ENCODE measurements around the gene BEND7.
A peak's percentile ranks its signal among the peaks of the same experiment; 100 is the strongest.
"Not testable (repeated sequence)": the region's sequence is repeated elsewhere in the genome, so short reads cannot be mapped to it uniquely, and the experiment has no call there.

The BEND7 gene

DNA sequence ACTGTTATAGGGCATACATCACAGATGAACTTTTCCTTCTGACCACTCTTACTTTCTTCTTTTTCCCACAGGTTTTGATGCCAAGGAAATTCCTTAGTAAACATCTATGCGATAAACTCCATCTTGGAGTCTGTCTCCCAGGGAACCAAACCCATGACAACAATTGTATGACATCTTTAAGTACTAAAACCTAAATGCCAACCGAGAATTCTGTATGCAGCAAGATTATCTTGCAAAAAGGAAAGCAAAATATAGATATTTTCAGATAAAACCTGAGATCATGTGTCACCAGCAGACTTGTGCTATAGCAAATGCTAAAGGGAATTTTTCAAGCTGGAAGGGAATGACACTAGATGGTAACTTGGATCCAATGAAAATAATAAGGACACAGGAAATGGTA lies 22.0 kb upstream of the BEND7 start:
- H3K79me2 ChIP-seq (ENCODE audit: insufficient read depth, low read length): no peaks in the 10 kb centered on the region
- H3K9ac ChIP-seq (ENCODE audit: low read depth, low read length): no peak overlapping the region
- H4K20me1 ChIP-seq (ENCODE audit: insufficient read depth, low read length): no peaks in the 10 kb centered on the region
- no peak for ATAC-seq (ENCODE audit: insufficient read depth, low read depth)
- no peak overlapping the region for H3K4me3 ChIP-seq (ENCODE audit: low read depth in 1 of 2, low read length in 2 of 2)
- no peaks in the 10 kb centered on the region for H3K36me3 ChIP-seq (ENCODE audit: insufficient read depth, low read length)
- no peak overlapping the region for H3K27ac ChIP-seq (ENCODE audit: low read length)
- H3K27me3 ChIP-seq (ENCODE audit: insufficient read depth, low read length, poor library complexity): peaks cover 4% of the 10 kb centered on the region
- DNase-seq: no peak
- no peak overlapping the region for H2AFZ ChIP-seq (ENCODE audit: low read depth, low read length)
- H3K4me1 ChIP-seq (ENCODE audit: insufficient read depth, low read length): no peaks in the 10 kb centered on the region
- TF ChIP-seq, protein P1, sequence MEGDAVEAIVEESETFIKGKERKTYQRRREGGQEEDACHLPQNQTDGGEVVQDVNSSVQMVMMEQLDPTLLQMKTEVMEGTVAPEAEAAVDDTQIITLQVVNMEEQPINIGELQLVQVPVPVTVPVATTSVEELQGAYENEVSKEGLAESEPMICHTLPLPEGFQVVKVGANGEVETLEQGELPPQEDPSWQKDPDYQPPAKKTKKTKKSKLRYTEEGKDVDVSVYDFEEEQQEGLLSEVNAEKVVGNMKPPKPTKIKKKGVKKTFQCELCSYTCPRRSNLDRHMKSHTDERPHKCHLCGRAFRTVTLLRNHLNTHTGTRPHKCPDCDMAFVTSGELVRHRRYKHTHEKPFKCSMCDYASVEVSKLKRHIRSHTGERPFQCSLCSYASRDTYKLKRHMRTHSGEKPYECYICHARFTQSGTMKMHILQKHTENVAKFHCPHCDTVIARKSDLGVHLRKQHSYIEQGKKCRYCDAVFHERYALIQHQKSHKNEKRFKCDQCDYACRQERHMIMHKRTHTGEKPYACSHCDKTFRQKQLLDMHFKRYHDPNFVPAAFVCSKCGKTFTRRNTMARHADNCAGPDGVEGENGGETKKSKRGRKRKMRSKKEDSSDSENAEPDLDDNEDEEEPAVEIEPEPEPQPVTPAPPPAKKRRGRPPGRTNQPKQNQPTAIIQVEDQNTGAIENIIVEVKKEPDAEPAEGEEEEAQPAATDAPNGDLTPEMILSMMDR (IDR thresholded peaks at IDR 0.05; ENCODE audit: borderline replicate concordance, extremely low read depth, low read length, poor library complexity, severe bottlenecking): no peak
- no peak for TF ChIP-seq EZH2 (IDR thresholded peaks at IDR 0.05; ENCODE audit: borderline replicate concordance, low read depth, low read length, severe bottlenecking)
- no peak overlapping the region for H3K4me2 ChIP-seq (ENCODE audit: insufficient read depth, low read length)
- no peaks in the 10 kb centered on the region for H3K9me3 ChIP-seq (ENCODE audit: insufficient read depth, low read length, severe bottlenecking)

DNA sequence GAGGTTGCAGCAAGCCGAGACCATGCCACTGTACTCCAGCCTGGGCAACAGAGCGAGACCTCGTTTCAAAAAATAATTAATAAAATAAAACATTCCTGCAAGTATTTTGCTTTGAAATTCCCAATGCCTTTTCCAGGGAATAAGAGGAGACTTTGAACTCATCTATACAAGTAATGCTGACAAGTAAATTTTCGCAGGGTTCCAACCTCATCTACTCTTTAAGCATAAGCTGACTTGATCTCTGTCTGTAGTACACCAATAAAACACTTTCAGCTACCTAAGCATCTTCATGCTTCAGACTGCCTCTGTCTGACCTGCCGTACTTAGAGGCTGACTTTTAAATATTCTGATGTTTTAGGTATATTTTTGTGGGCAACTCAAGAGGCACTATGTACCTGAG lies 13.7 kb upstream of the BEND7 start:
- ATAC-seq (ENCODE audit: insufficient read depth, low read depth) (no peak), DNase-seq (no peak)
- no peaks in the 10 kb centered on the region for H3K9me3 ChIP-seq (ENCODE audit: insufficient read depth, low read length, severe bottlenecking)
- H3K9ac ChIP-seq (ENCODE audit: low read depth, low read length): no peak overlapping the region
- no peaks in the 10 kb centered on the region; the same call in 1 of the 2 replicates for H4K20me1 ChIP-seq (ENCODE audit: insufficient read depth, low read length)
- H3K27me3 ChIP-seq (ENCODE audit: insufficient read depth, low read length, poor library complexity): peaks cover 21% of the 10 kb centered on the region
- H3K27ac ChIP-seq (ENCODE audit: low read length): no peak overlapping the region
- H3K4me1 ChIP-seq (ENCODE audit: insufficient read depth, low read length): no peaks in the 10 kb centered on the region
- H3K4me3 ChIP-seq (ENCODE audit: low read depth in 1 of 2, low read length in 2 of 2): no peak overlapping the region
- no peak overlapping the region for H3K4me2 ChIP-seq (ENCODE audit: insufficient read depth, low read length)
- no peaks in the 10 kb centered on the region for H3K36me3 ChIP-seq (ENCODE audit: insufficient read depth, low read length)
- TF ChIP-seq, protein P1 (IDR thresholded peaks at IDR 0.05; ENCODE audit: borderline replicate concordance, extremely low read depth, low read length, poor library complexity, severe bottlenecking): no peak
- TF ChIP-seq EZH2 (IDR thresholded peaks at IDR 0.05; ENCODE audit: borderline replicate concordance, low read depth, low read length, severe bottlenecking): no peak
- H3K79me2 ChIP-seq (ENCODE audit: insufficient read depth, low read length): no peaks in the 10 kb centered on the region
- no peak overlapping the region for H2AFZ ChIP-seq (ENCODE audit: low read depth, low read length)

DNA sequence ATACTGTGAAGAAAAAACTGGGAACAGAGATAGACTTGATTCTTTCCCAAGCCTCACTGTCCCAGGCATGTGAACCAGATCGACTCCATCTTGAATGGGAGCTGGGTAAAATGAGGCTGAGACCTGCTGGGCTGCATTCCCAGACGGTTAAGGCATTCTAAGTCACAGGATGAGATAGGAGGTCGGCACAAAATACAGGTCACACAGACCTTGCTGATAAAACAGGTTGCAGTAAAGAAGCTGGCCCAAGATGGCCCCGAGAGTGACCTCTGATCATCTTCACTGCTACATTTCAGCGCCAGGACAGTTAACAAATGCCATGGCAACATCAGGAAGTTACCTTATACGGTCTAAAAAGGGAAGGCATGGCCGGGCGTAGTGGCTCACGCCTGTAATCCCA lies 9.2 kb upstream of the BEND7 start:
- H3K9ac ChIP-seq (ENCODE audit: low read depth, low read length); H3K9me3 ChIP-seq (ENCODE audit: insufficient read depth, low read length, severe bottlenecking); H3K79me2 ChIP-seq (ENCODE audit: insufficient read depth, low read length); H3K27me3 ChIP-seq (ENCODE audit: insufficient read depth, low read length, poor library complexity); DNase-seq; H3K36me3 ChIP-seq (ENCODE audit: insufficient read depth, low read length); H3K4me2 ChIP-seq (ENCODE audit: insufficient read depth, low read length); H4K20me1 ChIP-seq (ENCODE audit: insufficient read depth, low read length); H3K4me3 ChIP-seq (ENCODE audit: low read depth in 1 of 2, low read length in 2 of 2); H2AFZ ChIP-seq (ENCODE audit: low read depth, low read length); H3K4me1 ChIP-seq (ENCODE audit: insufficient read depth, low read length); H3K27ac ChIP-seq (ENCODE audit: low read length); ATAC-seq (ENCODE audit: insufficient read depth, low read depth): not testable (repeated sequence)

DNA sequence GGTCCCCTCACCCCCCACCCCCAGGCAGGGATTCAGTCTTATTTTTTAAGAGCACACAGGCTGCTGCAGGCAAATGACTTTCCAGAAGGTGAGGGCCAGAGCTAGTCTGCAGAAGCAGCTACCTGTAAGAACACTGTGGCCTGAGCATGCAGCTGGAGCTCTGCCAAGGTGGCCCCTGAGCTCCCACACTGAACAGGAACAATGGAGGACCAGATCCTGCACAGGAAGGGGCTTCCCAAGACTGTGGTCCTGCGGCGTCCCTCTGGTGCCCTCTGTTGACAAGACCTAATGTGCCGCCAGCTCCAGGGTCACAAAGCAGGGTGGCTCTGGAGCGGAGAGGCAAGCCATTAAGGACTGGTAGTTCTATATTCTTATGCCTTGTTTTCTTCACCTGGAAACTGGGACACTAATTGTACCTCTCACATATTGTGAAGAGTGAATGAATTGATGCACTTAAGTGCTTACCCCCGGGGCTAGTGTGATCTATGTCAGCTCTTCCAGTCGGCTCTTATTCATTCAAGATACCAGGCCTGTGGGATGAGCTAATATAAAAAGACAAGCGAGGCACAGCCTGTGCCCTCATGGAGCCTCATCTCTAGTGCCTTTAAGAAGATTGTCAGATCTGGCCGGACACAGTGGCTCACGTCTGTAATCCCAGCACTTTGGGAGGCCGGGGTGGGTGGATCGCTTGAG lies 8.0 kb upstream of the BEND7 start:
- ATAC-seq (ENCODE audit: insufficient read depth, low read depth) (peak; percentile 92), DNase-seq (peak; percentile 61)
- Histone ChIP-seq H2AFZ (ENCODE audit: low read depth, low read length) (peak overlapping the region; percentile 72; the same call in 1 of the 2 replicates), H3K27ac (ENCODE audit: low read length) (no peak overlapping the region), H3K36me3 (ENCODE audit: insufficient read depth, low read length) (no peaks in the 10 kb centered on the region), H3K4me1 (ENCODE audit: insufficient read depth, low read length) (peaks cover 3% of the 10 kb centered on the region; the same call in 1 of the 2 replicates), H4K20me1 (ENCODE audit: insufficient read depth, low read length) (no peaks in the 10 kb centered on the region; the same call in 1 of the 2 replicates), H3K27me3 (ENCODE audit: insufficient read depth, low read length, poor library complexity) (peaks cover 7% of the 10 kb centered on the region), H3K9ac (ENCODE audit: low read depth, low read length) (no peak overlapping the region), H3K79me2 (ENCODE audit: insufficient read depth, low read length) (no peaks in the 10 kb centered on the region), H3K9me3 (ENCODE audit: insufficient read depth, low read length, severe bottlenecking) (no peaks in the 10 kb centered on the region), H3K4me2 (ENCODE audit: insufficient read depth, low read length) (peak overlapping the region; percentile 47; the same call in 1 of the 2 replicates), H3K4me3 (ENCODE audit: low read depth in 1 of 2, low read length in 2 of 2) (no peak overlapping the region)
- no peak for TF ChIP-seq EZH2 (IDR thresholded peaks at IDR 0.05; ENCODE audit: borderline replicate concordance, low read depth, low read length, severe bottlenecking)
- TF ChIP-seq, protein P1 (IDR thresholded peaks at IDR 0.05; ENCODE audit: borderline replicate concordance, extremely low read depth, low read length, poor library complexity, severe bottlenecking): peak; percentile 80
